GM12892 (cell line): Measurements from ENCODE around the gene TYW1.
"Not testable (repeated sequence)": the region's sequence is repeated elsewhere in the genome, so short reads cannot be mapped to it uniquely, and the experiment has no call there.

Experiments used
- POLR2A ChIP-seq: IDR thresholded peaks from 2 replicates; pipeline ENCODE4 v1.6.1; 2011; ENCODE audit warnings: low read depth, low read length, control low read depth
- POLR2AphosphoS5 ChIP-seq: IDR thresholded peaks from 2 replicates; pipeline ENCODE4 v1.6.1; 2011; ENCODE audit warnings: low read depth, low read length, control low read depth

GRCh38 chr7:67036432-67037395, 40.1 kb downstream of the TYW1 start:
- not testable (repeated sequence) for TF ChIP-seq POLR2A, POLR2AphosphoS5
